Activated CD4-positive, alpha-beta T cell treated with anti-CD3 and anti-CD28 coated beads, Interleukin-2, amount 10 ng/mL, durations not matched to agents 24 days and 14 days (primary cell): Measurements from ENCODE around the gene THOC6. TPM values are rescaled to one million over a fixed set of nuclear protein-coding genes. Genes with fewer than 3 reads are reported as not detected.
A peak's percentile ranks its signal among the peaks of the same experiment; 100 is the strongest.
"Not testable (repeated sequence)": the region's sequence is repeated elsewhere in the genome, so short reads cannot be mapped to it uniquely, and the experiment has no call there.

Experiments used
- DNase-seq: peaks from one replicate; pipeline ENCODE4 v3.0.0; 2022
- H3K27ac Mint-ChIP-seq: one replicate; pipeline ENCODE4 v1.8.0; 2022; ENCODE audit warnings: mild to moderate bottlenecking, mixed read lengths
- H3K27me3 Mint-ChIP-seq: one replicate; pipeline ENCODE4 v1.8.0; 2022; ENCODE audit warnings: mixed read lengths
- H3K36me3 Mint-ChIP-seq: one replicate; pipeline ENCODE4 v1.8.0; 2022; ENCODE audit warnings: low read depth, mild to moderate bottlenecking, mixed read lengths
- H3K4me1 Mint-ChIP-seq: one replicate; pipeline ENCODE4 v1.8.0; 2021; ENCODE audit warnings: mixed read lengths
- H3K4me3 Mint-ChIP-seq: one replicate; pipeline ENCODE4 v1.8.0; 2022; ENCODE audit warnings: mild to moderate bottlenecking, moderate library complexity, mixed read lengths
- H3K9me3 Mint-ChIP-seq: one replicate; pipeline ENCODE4 v1.8.0; 2021; ENCODE audit warnings: mixed read lengths
- intact Hi-C: fragments of 100-400 bp; cut with micrococcal nuclease; formaldehyde crosslinking; loops from one replicate; pipeline ENCODE4 v1.15.1; 2023
- total RNA-seq: library from RNA; stranded (reverse); gene quantifications from 2 replicates; pipeline ENCODE4 v1.2.3, GENCODE V29; 2022

Gene THOC6
- total RNA-seq, 1 donor from 2014 or later: 55.3 TPM

DNA sequence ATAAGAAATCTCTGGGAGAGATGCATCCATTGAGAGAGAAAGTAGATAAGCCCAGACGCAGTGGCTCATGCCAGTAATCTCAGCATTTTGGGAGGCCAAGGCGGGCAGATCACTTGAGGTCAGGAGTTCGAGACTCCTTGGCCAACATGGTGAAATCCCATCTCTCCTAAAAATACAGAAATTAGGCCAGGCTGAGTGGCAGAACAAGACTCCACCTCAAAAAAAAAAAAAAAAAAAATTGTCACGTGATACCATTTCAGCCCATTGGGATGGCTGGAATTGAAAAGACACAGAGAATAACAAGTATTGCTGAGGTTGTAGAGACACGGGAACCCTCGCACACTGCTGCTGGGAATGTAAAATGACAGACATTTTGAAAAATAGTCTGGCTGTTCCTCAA, 38.7 kb downstream of the THOC6 start:
- Mint-ChIP-seq H3K27ac (no peak overlapping the region), H3K27me3 (no peaks in the 10 kb centered on the region), H3K36me3 (peaks cover 23% of the 10 kb centered on the region), H3K4me1 (peaks cover 42% of the 10 kb centered on the region), H3K9me3 (no peaks in the 10 kb centered on the region), H3K4me3 (no peak overlapping the region)
- intact Hi-C loops: no loop called here
- no peak for DNase-seq

DNA sequence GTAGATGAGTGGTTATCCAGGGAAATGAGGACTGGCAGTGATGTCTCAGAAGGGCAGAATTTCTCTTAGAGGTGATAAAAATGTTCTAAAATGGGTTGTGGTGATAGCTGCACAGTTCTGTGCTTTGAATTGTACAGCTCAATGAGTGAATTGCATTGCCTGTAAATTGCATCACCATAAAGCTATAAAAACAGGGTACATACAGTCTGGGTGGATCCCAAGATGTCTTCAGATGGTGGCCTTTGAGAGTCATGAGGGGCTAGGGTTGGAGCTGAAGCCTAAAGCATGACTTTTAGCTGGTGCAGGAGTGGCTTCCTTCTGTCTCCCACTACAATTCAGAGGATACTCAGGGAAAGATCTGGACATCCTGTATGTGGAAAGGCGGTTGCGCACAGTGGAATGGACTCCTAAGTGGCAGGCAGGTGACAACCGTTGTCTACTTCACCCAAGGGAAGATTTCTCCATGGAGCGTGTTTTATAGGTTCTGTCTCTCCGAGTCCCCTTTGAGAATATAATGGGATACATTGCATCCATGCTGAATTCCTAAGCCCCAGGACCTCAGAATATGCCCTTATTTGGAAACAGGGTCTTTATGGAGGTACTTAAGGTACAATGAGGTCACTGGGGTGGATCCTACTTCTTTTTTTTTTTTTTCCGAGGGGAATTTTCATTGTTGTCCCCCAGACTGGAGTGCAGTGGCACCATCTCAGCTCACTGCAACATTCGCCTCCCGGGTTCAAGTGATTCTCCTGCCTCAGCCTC, 40.0 kb downstream of the THOC6 start:
- intact Hi-C loops: no loop called here
- no peaks in the 10 kb centered on the region for H3K27me3 Mint-ChIP-seq

DNA sequence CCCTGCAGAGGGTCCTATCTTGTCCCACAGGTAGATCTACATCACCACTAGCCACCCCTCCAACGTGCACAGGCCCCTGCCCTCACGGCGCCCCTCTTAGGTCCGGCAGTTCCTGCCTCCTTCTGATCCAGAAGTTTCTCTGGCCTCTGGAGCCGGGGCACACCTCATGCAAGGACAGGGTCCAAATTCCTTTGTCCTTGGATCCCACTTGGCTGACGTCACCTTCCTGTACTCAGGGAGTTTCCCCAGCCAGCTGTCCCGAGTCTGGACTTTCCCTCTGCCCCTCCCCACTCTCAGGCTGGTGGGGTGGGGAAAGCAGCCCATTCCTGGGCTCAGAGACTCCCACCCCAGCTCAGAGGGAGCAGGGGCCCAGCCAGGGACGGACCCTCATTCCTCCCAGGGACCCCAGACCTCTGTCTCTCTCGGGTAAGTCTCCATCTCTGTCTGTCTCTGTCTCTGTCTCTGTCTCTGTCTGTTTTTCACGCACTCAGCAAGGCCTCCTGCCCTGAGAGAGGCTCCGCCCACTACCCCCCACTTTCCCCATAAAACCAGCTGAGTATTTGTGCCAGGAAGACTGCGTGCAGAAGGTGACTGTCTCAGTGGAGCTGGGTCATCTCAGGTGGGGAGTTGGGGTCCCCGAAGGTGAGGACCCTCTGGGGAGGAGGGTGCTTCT, 41.4 kb downstream of the THOC6 start, which contains the start of gene IL32:
TSS of gene IL32 (plus strand) at position 572 of the 673 bp plus-strand sequence. CDS start 172 bp downstream, outside the sequence.
- Mint-ChIP-seq H3K4me3 (peak within 1 kb of the TSS; percentile 99), H3K4me1 (peaks cover 50% of the 10 kb centered on the region), H3K27me3 (no peaks in the 10 kb centered on the region), H3K27ac (peak within 1 kb of the TSS; percentile 99), H3K9me3 (no peaks in the 10 kb centered on the region), H3K36me3 (peaks cover 46% of the 10 kb centered on the region)
- intact Hi-C loops: no loop called here
- peak; percentile 91 for DNase-seq

More for the DNA sequence above, 40.0 kb downstream of the THOC6 start:
- Mint-ChIP-seq H3K27ac (peak overlapping the region; percentile 99), H3K4me1 (peaks cover 47% of the 10 kb centered on the region), H3K4me3 (peak overlapping the region; percentile 56), H3K9me3 (no peaks in the 10 kb centered on the region), H3K36me3 (peaks cover 34% of the 10 kb centered on the region)
- no peak for DNase-seq

DNA sequence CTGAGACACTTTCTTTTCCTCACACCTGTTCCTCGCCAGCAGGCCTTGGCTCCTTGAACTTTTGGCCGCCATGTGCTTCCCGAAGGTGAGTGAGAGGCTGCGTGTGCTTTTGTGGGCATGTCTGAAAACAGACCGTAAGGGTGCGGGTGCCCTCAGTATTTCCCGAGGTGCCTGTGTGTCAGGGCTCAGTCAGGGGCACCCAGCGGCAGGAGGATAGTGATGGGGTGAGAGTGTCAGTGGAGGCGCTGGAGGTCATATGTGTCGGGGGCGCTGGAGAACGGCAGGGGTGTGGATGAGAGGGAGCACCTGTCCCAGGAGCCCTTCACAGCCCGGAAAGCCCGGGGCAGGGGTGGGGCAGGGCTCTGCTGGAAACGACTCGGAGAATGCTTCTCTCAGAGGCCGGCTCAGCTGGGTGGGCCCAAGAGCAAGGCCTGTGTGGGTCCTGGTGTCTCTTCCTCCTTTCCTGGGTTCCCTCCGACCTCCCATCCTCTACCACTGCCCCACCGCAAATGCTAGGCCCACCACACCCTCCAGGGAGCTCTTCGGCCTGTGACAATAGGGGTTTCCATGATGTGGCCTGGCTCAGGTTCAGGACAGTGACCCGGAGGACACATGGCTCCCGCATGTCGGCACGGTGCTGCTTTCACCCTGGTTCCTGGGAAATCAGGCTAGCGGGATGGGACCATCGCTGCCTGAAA, 42.1 kb downstream of the THOC6 start:
- intact Hi-C loops: loop anchor here (1.0 kb wide), 1 partner anchor 9 kb away; no protein-coding TSS in a partner anchor
- Mint-ChIP-seq H3K27me3 (no peaks in the 10 kb centered on the region), H3K36me3 (peaks cover 48% of the 10 kb centered on the region)

DNA sequence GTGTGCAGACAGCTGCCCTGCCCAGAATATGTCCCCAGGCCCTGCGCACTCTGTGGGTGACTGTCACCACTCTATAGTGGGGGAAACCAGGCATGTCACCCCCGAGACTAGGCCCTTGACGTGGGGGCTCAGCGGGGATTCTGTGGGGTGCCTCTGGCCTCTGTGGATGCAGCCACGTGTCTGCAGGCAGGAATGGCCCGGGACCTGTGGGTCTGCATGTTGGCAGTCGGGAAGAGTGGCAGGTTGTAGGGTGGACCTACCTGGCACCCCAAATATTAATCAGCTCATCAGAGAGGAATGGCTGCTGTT, 42.6 kb downstream of the THOC6 start:
- intact Hi-C loops: loop anchor here (1.0 kb wide), 1 partner anchor 9 kb away; no protein-coding TSS in a partner anchor
- Mint-ChIP-seq H3K4me1 (peaks cover 48% of the 10 kb centered on the region), H3K4me3 (peak overlapping the region; percentile 99), H3K9me3 (no peaks in the 10 kb centered on the region), H3K36me3 (peaks cover 48% of the 10 kb centered on the region), H3K27me3 (no peaks in the 10 kb centered on the region), H3K27ac (peak overlapping the region; percentile 99)
- DNase-seq: no peak

More for the DNA sequence above, 42.1 kb downstream of the THOC6 start:
- Mint-ChIP-seq H3K4me1 (peaks cover 45% of the 10 kb centered on the region), H3K4me3 (peak overlapping the region; percentile 99), H3K27ac (peak overlapping the region; percentile 99), H3K9me3 (no peaks in the 10 kb centered on the region)
- DNase-seq: peak; percentile 66

DNA sequence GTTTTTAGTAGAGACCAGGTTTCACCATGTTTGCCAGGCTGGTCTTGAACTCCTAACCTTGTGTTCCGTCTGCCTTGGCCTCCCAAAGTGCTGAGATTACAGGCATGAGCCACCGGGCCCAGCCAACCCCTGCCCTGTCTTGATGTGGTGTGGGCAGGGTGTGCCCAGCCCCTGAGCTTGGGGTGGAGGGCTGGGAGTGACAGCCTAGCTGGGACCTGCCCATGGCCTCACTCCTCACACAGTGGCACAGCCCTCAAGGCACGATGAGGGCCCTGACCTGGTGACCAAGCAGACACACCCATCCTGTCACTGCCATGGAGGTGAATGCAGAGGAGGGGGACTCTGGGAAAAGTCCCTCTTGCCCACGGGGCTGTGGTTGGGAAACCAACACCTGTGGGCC, 44.7 kb downstream of the THOC6 start:
- peak; percentile 73 for DNase-seq
- Mint-ChIP-seq H3K27ac (peak overlapping the region; percentile 99), H3K4me1 (peaks cover 54% of the 10 kb centered on the region), H3K9me3 (no peaks in the 10 kb centered on the region), H3K36me3 (peaks cover 48% of the 10 kb centered on the region), H3K4me3 (peak overlapping the region; percentile 99), H3K27me3 (no peaks in the 10 kb centered on the region)
- intact Hi-C loops: no loop called here

DNA sequence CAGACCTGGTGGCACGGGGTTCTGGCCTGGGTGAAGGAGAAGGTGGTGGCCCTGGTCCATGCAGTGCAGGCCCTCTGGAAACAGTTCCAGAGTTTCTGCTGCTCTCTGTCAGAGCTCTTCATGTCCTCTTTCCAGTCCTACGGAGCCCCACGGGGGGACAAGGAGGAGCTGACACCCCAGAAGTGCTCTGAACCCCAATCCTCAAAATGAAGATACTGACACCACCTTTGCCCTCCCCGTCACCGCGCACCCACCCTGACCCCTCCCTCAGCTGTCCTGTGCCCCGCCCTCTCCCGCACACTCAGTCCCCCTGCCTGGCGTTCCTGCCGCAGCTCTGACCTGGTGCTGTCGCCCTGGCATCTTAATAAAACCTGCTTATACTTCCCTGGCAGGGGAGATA, 45.3 kb downstream of the THOC6 start:
- intact Hi-C loops, H3K27me3 Mint-ChIP-seq, H3K9me3 Mint-ChIP-seq, DNase-seq: not testable (repeated sequence)
- Mint-ChIP-seq H3K36me3 (peaks cover 50% of the 10 kb centered on the region), H3K4me3 (peak overlapping the region; percentile 63), H3K27ac (peak overlapping the region; percentile 87), H3K4me1 (peaks cover 56% of the 10 kb centered on the region)

DNA sequence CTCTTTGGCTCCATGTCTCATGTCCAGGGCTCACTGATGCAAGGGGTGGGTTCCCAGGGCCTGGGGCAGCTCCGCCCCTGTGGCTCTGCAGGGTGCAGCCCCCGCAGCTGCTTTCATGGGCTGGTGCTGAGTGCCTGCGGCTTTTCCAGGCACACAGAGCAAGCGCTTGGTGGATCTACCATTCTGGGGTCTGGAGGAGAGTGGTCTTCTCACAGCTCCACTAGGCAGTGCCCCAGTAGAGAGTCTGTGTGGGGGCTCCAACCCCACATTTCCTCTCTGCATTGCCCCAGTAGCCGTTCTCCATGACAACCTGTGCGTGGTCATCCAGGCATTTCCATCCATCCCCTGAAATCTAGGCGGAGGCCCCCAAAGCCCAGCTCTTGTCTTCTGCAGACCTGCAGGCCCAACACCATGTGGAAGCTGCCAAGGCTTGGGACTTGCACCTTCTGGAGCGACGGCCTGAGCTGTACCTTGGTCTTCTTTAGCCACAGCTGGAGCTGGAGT, 46.8 kb downstream of the THOC6 start:
- H3K4me1 Mint-ChIP-seq: peaks cover 58% of the 10 kb centered on the region
- no peak overlapping the region for H3K4me3 Mint-ChIP-seq
- H3K27ac Mint-ChIP-seq: peak overlapping the region; percentile 87
- no peak for DNase-seq
- H3K9me3 Mint-ChIP-seq: no peaks in the 10 kb centered on the region
- intact Hi-C loops: no loop called here
- peaks cover 51% of the 10 kb centered on the region for H3K36me3 Mint-ChIP-seq
- H3K27me3 Mint-ChIP-seq: no peaks in the 10 kb centered on the region

DNA sequence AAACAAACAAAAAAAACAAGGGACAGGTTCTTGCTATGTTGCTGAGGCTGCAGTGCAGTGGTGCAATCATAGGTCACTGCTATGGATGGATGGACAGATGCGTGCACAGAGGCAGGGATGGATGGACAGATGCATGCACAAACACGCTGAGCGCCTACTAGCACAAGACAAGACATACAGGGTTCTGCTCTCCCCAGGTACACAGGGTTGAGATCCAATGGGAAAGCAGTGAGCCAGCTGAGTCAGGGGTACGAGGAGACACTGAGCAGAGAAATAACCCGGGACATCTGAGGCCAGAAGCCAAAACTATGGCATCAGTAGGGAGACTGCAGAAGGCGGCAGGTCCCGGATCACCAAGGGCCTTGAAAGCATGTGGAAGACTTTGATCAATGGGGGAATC, 47.8 kb downstream of the THOC6 start:
- Mint-ChIP-seq H3K27me3 (no peaks in the 10 kb centered on the region), H3K9me3 (no peaks in the 10 kb centered on the region), H3K27ac (peak overlapping the region; percentile 87), H3K4me1 (peaks cover 64% of the 10 kb centered on the region), H3K36me3 (peaks cover 42% of the 10 kb centered on the region), H3K4me3 (peak overlapping the region; percentile 49)
- intact Hi-C loops: no loop called here
- peak; percentile 66 for DNase-seq

DNA sequence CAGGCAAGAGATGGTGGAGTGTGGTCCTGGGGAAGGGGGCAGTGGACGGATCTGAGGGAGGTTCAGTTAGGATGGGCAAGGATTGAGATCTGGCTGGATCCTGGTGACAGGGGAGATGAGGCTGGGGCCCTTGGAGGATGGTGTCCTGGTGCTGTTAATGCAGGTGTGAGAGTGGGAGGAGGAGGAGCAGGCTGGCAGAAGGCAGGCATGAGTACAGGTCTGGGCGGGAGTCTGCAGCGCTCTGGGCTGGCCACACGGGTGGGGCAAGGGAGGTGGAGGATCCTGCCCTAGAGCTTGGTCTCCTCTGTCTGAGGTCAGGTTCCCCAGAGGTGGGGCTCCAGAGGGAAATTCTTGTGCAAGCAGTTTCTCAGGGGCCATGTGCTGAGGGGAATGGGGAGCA, 48.3 kb downstream of the THOC6 start:
- Mint-ChIP-seq H3K4me1 (peaks cover 67% of the 10 kb centered on the region), H3K27ac (peak overlapping the region; percentile 87), H3K36me3 (peaks cover 44% of the 10 kb centered on the region), H3K4me3 (peak overlapping the region; percentile 49)
- H3K9me3 Mint-ChIP-seq, intact Hi-C loops, H3K27me3 Mint-ChIP-seq: not testable (repeated sequence)
- peak; percentile 72 for DNase-seq

DNA sequence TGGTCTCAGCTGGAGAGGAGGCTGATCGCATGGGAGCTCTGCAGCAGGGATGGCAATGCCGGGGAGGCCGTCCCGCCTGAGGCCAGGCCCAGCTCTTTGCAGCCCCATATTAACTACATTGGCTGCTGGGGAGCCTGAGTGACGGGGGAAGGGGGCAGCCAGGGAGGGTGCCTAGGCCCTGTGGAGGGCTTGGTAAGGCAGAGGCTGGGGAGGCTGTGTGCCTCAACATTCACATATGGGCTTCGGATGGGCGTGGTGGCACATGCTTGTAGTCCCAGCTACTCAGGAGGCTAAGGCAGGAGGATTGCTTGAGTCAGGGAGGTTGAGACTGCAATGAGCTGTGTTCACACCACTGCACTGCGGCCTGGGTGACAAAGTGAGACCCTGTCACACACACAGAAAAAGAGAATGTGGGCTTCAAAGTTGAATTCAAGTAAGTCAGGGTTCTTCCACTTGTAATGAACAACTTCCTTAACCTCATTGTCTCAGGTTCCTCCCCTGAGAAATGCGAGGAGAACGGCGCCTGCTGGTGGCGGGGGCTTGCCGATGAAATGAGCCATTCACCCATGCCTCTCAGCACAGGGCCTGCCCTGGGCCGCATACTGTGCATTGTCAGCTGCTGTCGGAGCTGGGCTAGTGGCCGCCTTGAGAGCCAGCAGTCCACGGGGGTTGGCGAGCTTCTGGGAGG, 48.9 kb downstream of the THOC6 start:
- intact Hi-C loops, H3K9me3 Mint-ChIP-seq, H3K4me3 Mint-ChIP-seq, H3K27me3 Mint-ChIP-seq: not testable (repeated sequence)
- Mint-ChIP-seq H3K27ac (peak overlapping the region; percentile 99), H3K36me3 (peaks cover 41% of the 10 kb centered on the region), H3K4me1 (peaks cover 68% of the 10 kb centered on the region)
- peak; percentile 70 for DNase-seq

DNA sequence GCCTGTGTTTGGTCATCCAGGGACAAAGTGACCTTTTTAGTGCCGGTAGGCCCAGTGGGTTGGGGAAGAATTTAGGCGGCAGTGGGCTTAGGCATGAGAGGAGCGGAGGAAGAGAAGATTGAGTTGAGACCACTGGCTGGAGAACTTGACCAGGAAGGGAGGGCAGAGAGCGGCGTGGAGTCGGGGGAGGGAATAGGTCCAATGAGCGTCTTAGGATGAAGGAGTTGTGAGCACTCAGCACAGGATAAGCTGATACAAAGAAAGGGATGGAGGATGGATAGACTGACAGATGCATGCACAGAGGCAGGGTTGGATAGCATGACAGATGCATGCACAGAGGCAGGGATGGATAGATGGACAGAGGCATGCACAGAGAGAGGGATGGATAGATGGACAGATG, 49.6 kb downstream of the THOC6 start:
- intact Hi-C loops: no loop called here
- Mint-ChIP-seq H3K27ac (peak overlapping the region; percentile 99), H3K4me1 (peaks cover 72% of the 10 kb centered on the region), H3K4me3 (peak overlapping the region; percentile 80), H3K9me3 (no peaks in the 10 kb centered on the region), H3K36me3 (peaks cover 41% of the 10 kb centered on the region), H3K27me3 (no peaks in the 10 kb centered on the region)
- DNase-seq: no peak

DNA sequence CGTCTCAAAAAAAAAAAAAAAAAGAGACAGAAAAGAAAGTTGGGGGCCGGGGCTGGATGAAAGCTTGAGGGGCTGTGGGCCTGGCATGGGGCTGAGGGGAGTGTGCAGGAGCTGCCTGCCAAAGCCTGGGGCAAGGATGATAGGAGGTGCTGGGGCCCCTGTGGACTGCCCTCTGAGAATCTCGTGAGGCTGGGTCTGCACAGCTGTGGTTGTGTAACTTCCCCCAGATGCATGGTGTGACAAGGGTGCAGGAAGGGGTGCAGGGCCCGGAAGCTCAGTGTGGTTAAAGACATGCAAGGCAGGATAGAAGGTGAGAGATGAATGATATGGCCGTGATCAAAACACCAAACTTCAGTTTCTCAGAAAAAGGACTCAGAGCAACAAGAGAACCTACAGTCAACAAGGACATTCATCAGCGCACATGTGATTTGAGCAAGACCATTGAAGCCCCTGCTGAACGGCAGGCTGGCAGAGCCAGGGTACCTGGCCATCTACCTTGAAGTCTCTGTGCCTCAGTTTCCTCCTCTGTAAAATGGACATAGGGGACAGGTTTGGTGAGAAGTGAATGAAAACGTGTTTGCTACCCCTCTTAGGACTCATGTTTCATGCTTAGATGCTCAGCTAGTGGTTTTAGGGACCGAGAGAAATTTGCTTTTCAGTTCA, 51.2 kb downstream of the THOC6 start:
- intact Hi-C loops: loop anchor here (1.0 to 2.0 kb wide), 2 partner anchors 9 to 16 kb away; no protein-coding TSS in a partner anchor
- peaks cover 39% of the 10 kb centered on the region for H3K36me3 Mint-ChIP-seq
- H3K27ac Mint-ChIP-seq: peak overlapping the region; percentile 99
- peaks cover 4% of the 10 kb centered on the region for H3K9me3 Mint-ChIP-seq
- peak overlapping the region; percentile 80 for H3K4me3 Mint-ChIP-seq
- DNase-seq: peak; percentile 96
- H3K27me3 Mint-ChIP-seq: no peaks in the 10 kb centered on the region
- H3K4me1 Mint-ChIP-seq: peaks cover 71% of the 10 kb centered on the region
